ENCODE data around the gene PACSIN1. TPM values are rescaled to one million over a fixed set of nuclear protein-coding genes. Genes with fewer than 3 reads are reported as not detected.

Gene PACSIN1
- total RNA-seq, 2 experiments from 2014 or later: 19.3 to 88.4 TPM

DNA sequence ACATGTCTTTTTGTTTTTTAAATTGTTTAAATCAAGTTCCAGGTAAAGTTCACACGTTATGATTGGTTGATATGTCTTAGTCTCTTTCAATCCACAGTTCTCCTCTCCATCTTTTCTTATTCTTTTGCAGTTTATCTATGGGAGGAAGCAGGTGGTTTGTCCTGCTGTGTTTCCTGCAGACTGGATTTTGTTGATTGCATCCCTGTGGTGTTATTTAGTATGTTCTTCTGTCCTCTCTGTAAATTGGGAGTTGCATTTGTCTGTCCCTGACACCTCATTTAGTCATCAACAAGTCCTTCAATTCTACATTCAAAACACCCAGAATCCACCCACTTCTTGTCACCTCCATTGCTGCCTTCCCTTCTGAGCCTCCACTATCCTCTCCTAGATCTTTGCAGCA lies 8.1 kb downstream of the PACSIN1 start:
- peaks cover 16% of the 10 kb centered on the region for H3K36me3 ChIP-seq (ENCODE audit: insufficient read depth, low read length)
- intact Hi-C loops (cut with micrococcal nuclease; ENCODE audit: unreplicated experiment): no loop called here
- no peak overlapping the region for H3K27ac ChIP-seq (ENCODE audit: low read depth, low read length, poor library complexity, severe bottlenecking)
- TF ChIP-seq, protein P1, sequence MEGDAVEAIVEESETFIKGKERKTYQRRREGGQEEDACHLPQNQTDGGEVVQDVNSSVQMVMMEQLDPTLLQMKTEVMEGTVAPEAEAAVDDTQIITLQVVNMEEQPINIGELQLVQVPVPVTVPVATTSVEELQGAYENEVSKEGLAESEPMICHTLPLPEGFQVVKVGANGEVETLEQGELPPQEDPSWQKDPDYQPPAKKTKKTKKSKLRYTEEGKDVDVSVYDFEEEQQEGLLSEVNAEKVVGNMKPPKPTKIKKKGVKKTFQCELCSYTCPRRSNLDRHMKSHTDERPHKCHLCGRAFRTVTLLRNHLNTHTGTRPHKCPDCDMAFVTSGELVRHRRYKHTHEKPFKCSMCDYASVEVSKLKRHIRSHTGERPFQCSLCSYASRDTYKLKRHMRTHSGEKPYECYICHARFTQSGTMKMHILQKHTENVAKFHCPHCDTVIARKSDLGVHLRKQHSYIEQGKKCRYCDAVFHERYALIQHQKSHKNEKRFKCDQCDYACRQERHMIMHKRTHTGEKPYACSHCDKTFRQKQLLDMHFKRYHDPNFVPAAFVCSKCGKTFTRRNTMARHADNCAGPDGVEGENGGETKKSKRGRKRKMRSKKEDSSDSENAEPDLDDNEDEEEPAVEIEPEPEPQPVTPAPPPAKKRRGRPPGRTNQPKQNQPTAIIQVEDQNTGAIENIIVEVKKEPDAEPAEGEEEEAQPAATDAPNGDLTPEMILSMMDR (conservative IDR thresholded peaks at IDR 0.05; ENCODE audit: low read length): no peak
- no peak for TF ChIP-seq EZH2phosphoT487 (IDR thresholded peaks at IDR 0.05; ENCODE audit: borderline replicate concordance, low read depth, low read length)
- no peak overlapping the region for H2AFZ ChIP-seq (ENCODE audit: low read length)
- ChIA-PET CTCF (ENCODE audit: unreplicated experiment) (no interaction called here), POLR2A (no interaction called here)
- H4K20me1 ChIP-seq (ENCODE audit: insufficient read depth, low read length): no peaks in the 10 kb centered on the region
- H3K79me2 ChIP-seq (ENCODE audit: insufficient read depth, low read depth, low read length): peaks cover 90% of the 10 kb centered on the region
- DNase-seq (ENCODE audit: low spot score): no peak
- H3K4me1 ChIP-seq (ENCODE audit: insufficient read depth, low read length, poor library complexity, severe bottlenecking): peaks cover 57% of the 10 kb centered on the region
- peak overlapping the region; percentile 18; the same call in 1 of the 2 replicates for H3K4me2 ChIP-seq (ENCODE audit: low read length)
- H3K9me3 ChIP-seq (ENCODE audit: low read length): no peaks in the 10 kb centered on the region
- no peaks in the 10 kb centered on the region for H3K9me2 ChIP-seq (ENCODE audit: insufficient read depth, low read length)
- no TSS peak for BruUV-seq (replicated peaks)
- H3K4me3 ChIP-seq (ENCODE audit: low read depth, low read length, poor library complexity, severe bottlenecking): no peak overlapping the region

DNA sequence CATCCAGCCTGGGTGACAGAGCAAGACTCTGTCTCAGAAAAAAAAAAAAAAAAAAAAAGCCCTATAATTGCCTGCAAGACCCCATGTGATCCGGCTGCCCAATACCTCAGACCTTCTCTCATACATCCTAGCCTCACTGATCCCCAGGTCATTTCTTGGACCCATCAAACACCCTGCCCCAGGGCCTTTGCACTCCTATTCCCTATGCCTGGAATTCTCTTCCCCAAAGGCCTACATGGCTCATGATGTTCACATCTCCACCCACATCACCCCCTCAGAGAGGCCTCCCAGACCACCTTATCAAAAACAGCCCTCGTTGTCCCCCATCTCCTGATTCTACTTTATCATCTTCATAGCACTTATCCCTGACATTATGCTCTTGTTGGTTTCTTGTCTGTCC lies 8.9 kb downstream of the PACSIN1 start:
- Histone ChIP-seq H3K4me3 (ENCODE audit: low read depth, low read length, poor library complexity, severe bottlenecking) (no peak overlapping the region), H3K9me2 (ENCODE audit: insufficient read depth, low read length) (no peaks in the 10 kb centered on the region), H3K36me3 (ENCODE audit: insufficient read depth, low read length) (peaks cover 20% of the 10 kb centered on the region), H3K9me3 (ENCODE audit: low read length) (no peaks in the 10 kb centered on the region), H2AFZ (ENCODE audit: low read length) (no peak overlapping the region), H4K20me1 (ENCODE audit: insufficient read depth, low read length) (no peaks in the 10 kb centered on the region), H3K4me1 (ENCODE audit: insufficient read depth, low read length, poor library complexity, severe bottlenecking) (peaks cover 49% of the 10 kb centered on the region), H3K79me2 (ENCODE audit: insufficient read depth, low read depth, low read length) (peaks cover 89% of the 10 kb centered on the region), H3K27ac (ENCODE audit: low read depth, low read length, poor library complexity, severe bottlenecking) (no peak overlapping the region), H3K4me2 (ENCODE audit: low read length) (no peak overlapping the region)
- CTCF ChIA-PET (ENCODE audit: unreplicated experiment): no interaction called here
- POLR2A ChIA-PET: interaction anchor here (1.1 kb wide), 1 partner anchor 9 kb away, joined by 3 read pairs; no protein-coding TSS in a partner anchor
- TF ChIP-seq, protein P1 (conservative IDR thresholded peaks at IDR 0.05; ENCODE audit: low read length): no peak
- no peak for TF ChIP-seq EZH2phosphoT487 (IDR thresholded peaks at IDR 0.05; ENCODE audit: borderline replicate concordance, low read depth, low read length)
- BruUV-seq (replicated peaks): no TSS peak
- no peak for DNase-seq (ENCODE audit: low spot score)
- intact Hi-C loops (cut with micrococcal nuclease; ENCODE audit: unreplicated experiment): no loop called here

DNA sequence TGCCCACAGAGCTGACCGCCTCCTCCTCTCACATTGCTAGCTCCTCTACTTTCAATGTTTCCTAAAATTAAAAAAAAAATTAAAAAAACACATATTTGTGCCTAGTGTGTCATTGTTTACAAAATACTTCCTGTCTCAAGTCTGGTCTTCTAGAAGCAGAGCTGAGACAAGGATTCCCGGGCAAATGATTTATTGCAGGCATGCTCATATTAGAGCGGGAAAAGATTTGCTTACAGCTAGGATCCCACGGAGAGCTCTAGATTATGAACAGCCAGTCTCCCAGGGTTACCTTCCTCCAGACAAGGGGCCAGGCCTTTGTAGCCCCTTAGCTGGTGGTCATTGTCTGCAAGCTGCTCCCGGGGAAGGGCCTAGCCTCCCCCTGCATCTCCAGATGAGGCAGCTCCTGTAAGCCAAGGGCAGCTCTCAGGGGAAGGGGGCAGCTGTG lies 9.4 kb downstream of the PACSIN1 start:
- H3K4me1 ChIP-seq (ENCODE audit: insufficient read depth, low read length, poor library complexity, severe bottlenecking): peaks cover 50% of the 10 kb centered on the region
- no peak overlapping the region for H3K4me2 ChIP-seq (ENCODE audit: low read length)
- ChIA-PET CTCF (ENCODE audit: unreplicated experiment) (interaction anchor here (1.2 kb wide), 1 partner anchor 10 kb away, joined by 4 read pairs; the partner anchor contains the start of gene PACSIN1), POLR2A (interaction anchor here (1.1 to 1.5 kb wide), 2 partner anchors 8 to 9 kb away, joined by 3 to 7 read pairs; partner anchors contain the start of gene PACSIN1)
- intact Hi-C loops (cut with micrococcal nuclease; ENCODE audit: unreplicated experiment): no loop called here
- no peaks in the 10 kb centered on the region for H3K9me3 ChIP-seq (ENCODE audit: low read length)
- H2AFZ ChIP-seq (ENCODE audit: low read length): no peak overlapping the region
- BruUV-seq (replicated peaks): no TSS peak
- no peaks in the 10 kb centered on the region for H3K9me2 ChIP-seq (ENCODE audit: insufficient read depth, low read length)
- H3K27ac ChIP-seq (ENCODE audit: low read depth, low read length, poor library complexity, severe bottlenecking): peak overlapping the region; percentile 10
- no peak for TF ChIP-seq EZH2phosphoT487 (IDR thresholded peaks at IDR 0.05; ENCODE audit: borderline replicate concordance, low read depth, low read length)
- TF ChIP-seq, protein P1 (conservative IDR thresholded peaks at IDR 0.05; ENCODE audit: low read length): no peak
- peaks cover 20% of the 10 kb centered on the region for H3K36me3 ChIP-seq (ENCODE audit: insufficient read depth, low read length)
- H4K20me1 ChIP-seq (ENCODE audit: insufficient read depth, low read length): no peaks in the 10 kb centered on the region
- no peak for DNase-seq (ENCODE audit: low spot score)
- peaks cover 86% of the 10 kb centered on the region; the same call in 1 of the 2 replicates for H3K79me2 ChIP-seq (ENCODE audit: insufficient read depth, low read depth, low read length)
- H3K4me3 ChIP-seq (ENCODE audit: low read depth, low read length, poor library complexity, severe bottlenecking): no peak overlapping the region

Data from OCI-LY7 (cell line).